H9 (cell line): ENCODE data around the gene TEAD1. TPM values are rescaled to one million over a fixed set of nuclear protein-coding genes. Genes with fewer than 3 reads are reported as not detected.

ENCODE experiments used
- DNase-seq: peaks from one replicate; pipeline ENCODE4 v3.0.0-alpha.2; 2017
- H2AFZ ChIP-seq: one replicate; pipeline ENCODE4 v1.6.1; 2013; ENCODE audit warnings: mild to moderate bottlenecking, low read length, control low read depth, moderate library complexity
- H2AK5ac ChIP-seq: 2 replicates; pipeline ENCODE4 v1.6.1; 2013; ENCODE audit warnings: low read length, control low read depth, mixed read lengths; ENCODE audit not compliant: insufficient read length
- H2BK120ac ChIP-seq: one replicate; pipeline ENCODE4 v1.6.1; 2013; ENCODE audit warnings: low read depth, mild to moderate bottlenecking, low read length, control low read depth, inconsistent platforms; ENCODE audit not compliant: poor library complexity, severe bottlenecking
- H2BK12ac ChIP-seq: 2 replicates; pipeline ENCODE4 v1.6.1; 2013; ENCODE audit warnings: low read length, control low read depth, mixed read lengths, low read depth; ENCODE audit not compliant: insufficient read length
- H2BK15ac ChIP-seq: 2 replicates; pipeline ENCODE4 v1.6.1; 2013; ENCODE audit warnings: low read depth, low read length, control low read depth
- H2BK20ac ChIP-seq: one replicate; pipeline ENCODE4 v1.6.1; 2013; ENCODE audit warnings: low read depth, mild to moderate bottlenecking, low read length, control low read depth, inconsistent platforms; ENCODE audit not compliant: poor library complexity, severe bottlenecking
- H2BK5ac ChIP-seq: 2 replicates; pipeline ENCODE4 v1.6.1; 2013; ENCODE audit warnings: low read length, control low read depth, mixed read lengths; ENCODE audit not compliant: insufficient read length
- H3K14ac ChIP-seq: 2 replicates; pipeline ENCODE4 v1.6.1; 2013; ENCODE audit warnings: low read length, control low read depth; ENCODE audit not compliant: insufficient read depth
- H3K18ac ChIP-seq: 2 replicates; pipeline ENCODE4 v1.6.1; 2013; ENCODE audit warnings: low read depth, mild to moderate bottlenecking, mixed read lengths, low read length, control low read depth; ENCODE audit not compliant: insufficient read length
- H3K23ac ChIP-seq: 2 replicates; pipeline ENCODE4 v1.6.1; 2013; ENCODE audit warnings: low read length, control low read depth, mixed read lengths, low read depth; ENCODE audit not compliant: insufficient read length
- H3K23me2 ChIP-seq: 2 replicates; pipeline ENCODE4 v1.6.1; 2013; ENCODE audit warnings: low read depth, mild to moderate bottlenecking, mixed read lengths, low read length, control low read depth; ENCODE audit not compliant: insufficient read length, poor library complexity, severe bottlenecking
- H3K27ac ChIP-seq: 2 replicates; pipeline ENCODE4 v1.5.1; 2013; ENCODE audit warnings: low read length, control low read depth, mixed read lengths, low read depth; ENCODE audit not compliant: insufficient read length
- H3K27me3 ChIP-seq: 2 replicates; pipeline ENCODE4 v1.6.1; 2013; ENCODE audit warnings: low read length, control low read depth, inconsistent platforms; ENCODE audit not compliant: insufficient read depth
- H3K4ac ChIP-seq: 2 replicates; pipeline ENCODE4 v1.6.1; 2013; ENCODE audit warnings: low read depth, mild to moderate bottlenecking, control low read depth, inconsistent platforms, low read length, moderate library complexity
- H3K4me1 ChIP-seq: 2 replicates; pipeline ENCODE4 v1.6.1; 2013; ENCODE audit warnings: low read length, control low read depth, inconsistent platforms; ENCODE audit not compliant: insufficient read depth
- H3K4me2 ChIP-seq: 2 replicates; pipeline ENCODE4 v1.6.1; 2013; ENCODE audit warnings: low read length, control low read depth, mixed read lengths; ENCODE audit not compliant: insufficient read length, insufficient read depth
- H3K56ac ChIP-seq: 2 replicates; pipeline ENCODE4 v1.6.1; 2013; ENCODE audit warnings: low read depth, mild to moderate bottlenecking, mixed read lengths, low read length, control low read depth; ENCODE audit not compliant: insufficient read length
- H3K79me1 ChIP-seq: 2 replicates; pipeline ENCODE4 v1.6.1; 2013; ENCODE audit warnings: low read depth, mild to moderate bottlenecking, moderate library complexity, low read length, control low read depth, inconsistent platforms; ENCODE audit not compliant: insufficient read depth, poor library complexity, severe bottlenecking
- H3K79me2 ChIP-seq: 2 replicates; pipeline ENCODE4 v1.6.1; 2013; ENCODE audit warnings: low read length, control low read depth, inconsistent platforms; ENCODE audit not compliant: insufficient read depth
- H3K9ac ChIP-seq: 2 replicates; pipeline ENCODE4 v1.6.1; 2013; ENCODE audit warnings: low read length, control low read depth, mixed read lengths; ENCODE audit not compliant: insufficient read length; ENCODE audit errors: extremely low read depth
- H3K9me3 ChIP-seq: one replicate; pipeline ENCODE4 v1.6.1; 2013; ENCODE audit warnings: low read depth, low read length, inconsistent platforms; ENCODE audit not compliant: control insufficient read depth
- H3T11ph ChIP-seq: one replicate; pipeline ENCODE4 v1.6.1; 2013; ENCODE audit warnings: mild to moderate bottlenecking, low read length, control low read depth, inconsistent platforms
- H4K20me1 ChIP-seq: one replicate; pipeline ENCODE4 v1.6.1; 2013; ENCODE audit not compliant: control insufficient read depth, insufficient read length, insufficient read depth
- H4K5ac ChIP-seq: 2 replicates; pipeline ENCODE4 v1.6.1; 2013; ENCODE audit warnings: low read depth, mild to moderate bottlenecking, mixed read lengths, low read length, control low read depth; ENCODE audit not compliant: insufficient read length
- H4K8ac ChIP-seq: replicated peaks from 2 replicates; pipeline ENCODE4 v1.6.1; 2013; ENCODE audit warnings: low read length, control low read depth, mixed read lengths, low read depth; ENCODE audit not compliant: insufficient read length
- H4K91ac ChIP-seq: 2 replicates; pipeline ENCODE4 v1.6.1; 2013; ENCODE audit warnings: low read depth, mild to moderate bottlenecking, moderate library complexity, mixed read lengths, low read length, control low read depth; ENCODE audit not compliant: insufficient read length
- H3K27ac Mint-ChIP-seq, 3 experiments: 2 replicates in 2 of 3; 3 replicates in 1 of 3; pipeline ENCODE4 v1.8.0; 2020 to 2021; ENCODE audit warnings: mixed read lengths in 3 of 3, mild to moderate bottlenecking in 1 of 3, moderate library complexity in 1 of 3
- H3K27me3 Mint-ChIP-seq: 2 replicates; pipeline ENCODE4 v1.8.0; 2021; ENCODE audit warnings: low read depth, mild to moderate bottlenecking, moderate library complexity, mixed read lengths
- H3K36me3 Mint-ChIP-seq, 3 experiments: 2 replicates in 2 of 3; 3 replicates in 1 of 3; pipeline ENCODE4 v1.8.0; 2020 to 2021; ENCODE audit warnings: low read depth in 3 of 3, mixed read lengths in 3 of 3; ENCODE audit not compliant: insufficient read depth in 1 of 3
- H3K4me1 Mint-ChIP-seq, 2 experiments: 2 replicates each; pipeline ENCODE4 v1.8.0; 2020; ENCODE audit warnings: mixed read lengths in 2 of 2
- H3K4me3 Mint-ChIP-seq, 2 experiments: 2 replicates in 1 of 2; 3 replicates in 1 of 2; pipeline ENCODE4 v1.8.0; 2020 to 2021; ENCODE audit warnings: mild to moderate bottlenecking in 2 of 2, mixed read lengths in 2 of 2, moderate library complexity in 1 of 2
- H3K9me3 Mint-ChIP-seq, 2 experiments: 2 replicates in 1 of 2; 3 replicates in 1 of 2; pipeline ENCODE4 v1.8.0; 2020; ENCODE audit warnings: mild to moderate bottlenecking in 2 of 2, mixed read lengths in 2 of 2, moderate library complexity in 1 of 2
- WGBS: extraction: QIAGEN DNeasy Blood & Tissue Kit; methylation state at CpG from one replicate; pipeline ENCODE4 v1.1.7; 2013; ENCODE audit warnings: missing lambda C conversion rate, low lambda C conversion rate, mixed read lengths; ENCODE audit not compliant: insufficient read length; ENCODE audit errors: extremely low coverage; 5-methylcytosine and 5-hydroxymethylcytosine counted together
- total RNA-seq: library from RNA; stranded (reverse); gene quantifications from 2 replicates; pipeline ENCODE4 v1.2.1, GENCODE V29; 2021
- TF ChIP-seq, protein P1 (sequence below): fragments of 200-600 bp; sonication (generic); conservative IDR thresholded peaks from 3 replicates; pipeline ENCODE4 v1.8.0; 2021; ENCODE audit warnings: antibody characterized with exemption, mild to moderate bottlenecking

Gene TEAD1
- total RNA-seq, 1 experiment from 2014 or later, result 75.1 TPM

DNA sequence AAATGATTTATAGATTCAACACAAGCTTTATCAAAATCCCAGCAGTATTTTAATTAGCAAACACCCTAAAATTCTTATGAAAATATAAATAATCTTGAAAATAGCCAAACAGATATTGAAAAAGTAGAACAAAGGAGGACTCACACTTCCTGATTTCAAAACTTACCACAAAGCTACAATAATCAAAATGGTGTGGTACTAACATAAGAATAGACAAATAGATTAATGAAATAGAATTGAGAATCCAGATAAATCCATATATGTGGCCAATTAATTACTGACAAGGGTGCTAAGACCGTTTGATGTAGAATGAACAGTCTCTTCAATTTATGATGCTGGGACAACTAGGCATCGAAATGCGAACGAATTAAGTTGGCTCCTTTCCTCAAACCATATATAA is 49.6 kb upstream of the TEAD1 start:
- Histone ChIP-seq H2AFZ (no peak overlapping the region), H2BK12ac (no peak overlapping the region), H2BK15ac (no peak overlapping the region), H2BK5ac (no peak overlapping the region), H3K79me2 (no peaks in the 10 kb centered on the region), H4K20me1 (no peaks in the 10 kb centered on the region), H2BK120ac (no peak overlapping the region), H3K18ac (no peak overlapping the region), H3K27ac (no peak overlapping the region), H4K5ac (no peak overlapping the region), H3K4ac (no peak overlapping the region), H3K23ac (no peak overlapping the region), H4K8ac (no peak overlapping the region), H3K4me2 (no peak overlapping the region), H3K4me1 (no peaks in the 10 kb centered on the region), H3K9ac (no peak overlapping the region), H3K23me2 (no peaks in the 10 kb centered on the region), H4K91ac (no peak overlapping the region), H2BK20ac (no peak overlapping the region), H3K79me1 (no peaks in the 10 kb centered on the region), H3K14ac (no peak overlapping the region), H2AK5ac (no peak overlapping the region), H3K9me3 (no peaks in the 10 kb centered on the region), H3T11ph (no peak overlapping the region), H3K27me3 (no peaks in the 10 kb centered on the region), H3K56ac (no peak overlapping the region)
- peaks cover 2% of the 10 kb centered on the region; the same call in 1 of the 2 replicates for H3K27me3 Mint-ChIP-seq
- no peak for DNase-seq
- H3K4me3 Mint-ChIP-seq, result no peak overlapping the region
- H3K27ac Mint-ChIP-seq, result no peak overlapping the region
- TF ChIP-seq, protein P1, sequence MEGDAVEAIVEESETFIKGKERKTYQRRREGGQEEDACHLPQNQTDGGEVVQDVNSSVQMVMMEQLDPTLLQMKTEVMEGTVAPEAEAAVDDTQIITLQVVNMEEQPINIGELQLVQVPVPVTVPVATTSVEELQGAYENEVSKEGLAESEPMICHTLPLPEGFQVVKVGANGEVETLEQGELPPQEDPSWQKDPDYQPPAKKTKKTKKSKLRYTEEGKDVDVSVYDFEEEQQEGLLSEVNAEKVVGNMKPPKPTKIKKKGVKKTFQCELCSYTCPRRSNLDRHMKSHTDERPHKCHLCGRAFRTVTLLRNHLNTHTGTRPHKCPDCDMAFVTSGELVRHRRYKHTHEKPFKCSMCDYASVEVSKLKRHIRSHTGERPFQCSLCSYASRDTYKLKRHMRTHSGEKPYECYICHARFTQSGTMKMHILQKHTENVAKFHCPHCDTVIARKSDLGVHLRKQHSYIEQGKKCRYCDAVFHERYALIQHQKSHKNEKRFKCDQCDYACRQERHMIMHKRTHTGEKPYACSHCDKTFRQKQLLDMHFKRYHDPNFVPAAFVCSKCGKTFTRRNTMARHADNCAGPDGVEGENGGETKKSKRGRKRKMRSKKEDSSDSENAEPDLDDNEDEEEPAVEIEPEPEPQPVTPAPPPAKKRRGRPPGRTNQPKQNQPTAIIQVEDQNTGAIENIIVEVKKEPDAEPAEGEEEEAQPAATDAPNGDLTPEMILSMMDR, result no peak
- peaks cover 15 to 16% of the 10 kb centered on the region in 2 experiments; a peak in 4 of 5 replicates for H3K9me3 Mint-ChIP-seq
- no peaks in the 10 kb centered on the region for H3K4me1 Mint-ChIP-seq
- peaks cover 0 to 19% (median 0%) of the 10 kb centered on the region in 3 experiments; a peak in 2 of 7 replicates for H3K36me3 Mint-ChIP-seq
- WGBS, result no CpG with 5 or more reads among the region's 4 CpGs
